Kidney (tissue), 14 donors: ENCODE data around the gene RAP1GDS1. TPM values are rescaled to one million over a fixed set of nuclear protein-coding genes. Genes with fewer than 3 reads are reported as not detected.

Experiments used
- DNase-seq, 5 donors: peaks; one replicate each; pipeline ENCODE4 v3.0.0-alpha.2; 2013 to 2020
- FAIRE-seq: peaks from 2 replicates; lab custom pipeline; 2012; peaks lifted over from hg19 to GRCh38; lab: Jason Lieb, UNC
- H3K27ac ChIP-seq, 2 donors: one replicate each; pipeline ENCODE4 v1.7.0; 2013; ENCODE audit warnings: low read depth in 2 of 2, low read length in 2 of 2, inconsistent platforms in 1 of 2
- H3K27me3 ChIP-seq: one replicate; pipeline ENCODE4 v1.7.1; 2013; ENCODE audit warnings: low read length, inconsistent platforms; ENCODE audit not compliant: control insufficient read depth, insufficient read depth
- H3K36me3 ChIP-seq, 3 donors: one replicate each; pipeline versions ENCODE4 v1.7.0 to v1.7.1; 2013; ENCODE audit warnings: low read length in 3 of 3, control low read depth in 1 of 3, inconsistent platforms in 1 of 3; ENCODE audit not compliant: insufficient read depth in 3 of 3, control insufficient read depth in 2 of 3
- H3K4me1 ChIP-seq, 3 donors: one replicate each; pipeline versions ENCODE4 v1.7.0 to v1.7.1; 2013; ENCODE audit warnings: low read length in 3 of 3, inconsistent platforms in 1 of 3, low read depth in 1 of 3; ENCODE audit not compliant: control insufficient read depth in 2 of 3, insufficient read depth in 2 of 3
- H3K4me3 ChIP-seq, 3 donors: one replicate each; pipeline versions ENCODE4 v1.7.0 to v1.8.1; 2013; ENCODE audit warnings: low read length in 3 of 3, control low read depth in 1 of 3, inconsistent platforms in 1 of 3
- H3K9ac ChIP-seq, 3 donors: one replicate each; pipeline versions ENCODE4 v1.7.0 to v1.7.1; 2013; ENCODE audit warnings: low read length in 3 of 3, control low read depth in 1 of 3, inconsistent platforms in 1 of 3
- H3K9me3 ChIP-seq, 3 donors: one replicate each; pipeline versions ENCODE4 v1.7.0 to v1.7.1; 2013; ENCODE audit warnings: low read length in 3 of 3, control low read depth in 1 of 3, inconsistent platforms in 1 of 3; ENCODE audit not compliant: control insufficient read depth in 2 of 3, insufficient read depth in 1 of 3
- intact Hi-C: fragments of 100-400 bp; cut with DNase I; formaldehyde crosslinking; loops from one replicate; pipeline ENCODE4 v1.11.1; 2022
- polyA plus RNA-seq: library from polyadenylated mRNA; stranded (reverse); fragments of 350-450 nt; fragmentation: Illumina TruSeq; extraction: RNeasy Lipid Tissue Mini Kit (QIAGEN cat#74804); gene quantifications from one replicate; pipeline ENCODE4 v1.2.3, GENCODE V29; 2014; ENCODE audit warnings: low read depth, low replicate concordance; ENCODE audit not compliant: insufficient read depth
- total RNA-seq: library from RNA; stranded (reverse); fragmentation: NEBNext Ultra II Directional; extraction: Animal tissue kit (Norgen Biotek cat#: 25700); gene quantifications from one replicate; pipeline ENCODE4 v1.2.1, GENCODE V29; 2021
- TF ChIP-seq, protein P1 (sequence below): IDR thresholded peaks from 3 replicates; pipeline ENCODE4 v1.5.1; 2012; ENCODE audit warnings: mild to moderate bottlenecking, moderate library complexity, borderline replicate concordance; ENCODE audit not compliant: insufficient read depth; ENCODE audit errors: extremely low read depth
- donor health status: control.
- donor health status: control.
- donor health status: control.
- donor health status: control.
- donor health status: control.
- donor health status: DM: yes; HTN: yes; CAD: no.
- donor health status: Normal renal cell carcinoma (clear cell type).

The RAP1GDS1 gene
- total and polyA plus RNA-seq, 2 donors from 2014 or later, result 23.0 to 42.2 TPM

DNA sequence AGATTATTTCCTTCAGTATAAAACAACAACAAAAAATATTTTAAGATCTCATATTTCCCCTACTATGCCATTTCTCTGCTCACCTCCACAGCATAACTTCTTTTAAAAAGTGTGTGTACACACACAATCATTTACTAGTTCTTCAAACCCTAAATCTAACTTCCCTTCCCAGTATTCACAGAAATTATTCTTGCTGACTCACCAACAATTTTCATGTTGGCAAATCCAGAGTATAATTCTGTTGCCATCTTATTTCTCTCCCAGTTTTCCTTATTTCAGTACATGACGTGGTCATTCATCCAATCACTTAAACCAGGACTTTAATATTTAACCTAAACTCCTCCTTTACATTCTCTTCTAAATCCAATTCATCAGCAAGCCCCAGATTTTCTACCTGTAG lies 11.4 kb upstream of the RAP1GDS1 start:
- TF ChIP-seq, protein P1, sequence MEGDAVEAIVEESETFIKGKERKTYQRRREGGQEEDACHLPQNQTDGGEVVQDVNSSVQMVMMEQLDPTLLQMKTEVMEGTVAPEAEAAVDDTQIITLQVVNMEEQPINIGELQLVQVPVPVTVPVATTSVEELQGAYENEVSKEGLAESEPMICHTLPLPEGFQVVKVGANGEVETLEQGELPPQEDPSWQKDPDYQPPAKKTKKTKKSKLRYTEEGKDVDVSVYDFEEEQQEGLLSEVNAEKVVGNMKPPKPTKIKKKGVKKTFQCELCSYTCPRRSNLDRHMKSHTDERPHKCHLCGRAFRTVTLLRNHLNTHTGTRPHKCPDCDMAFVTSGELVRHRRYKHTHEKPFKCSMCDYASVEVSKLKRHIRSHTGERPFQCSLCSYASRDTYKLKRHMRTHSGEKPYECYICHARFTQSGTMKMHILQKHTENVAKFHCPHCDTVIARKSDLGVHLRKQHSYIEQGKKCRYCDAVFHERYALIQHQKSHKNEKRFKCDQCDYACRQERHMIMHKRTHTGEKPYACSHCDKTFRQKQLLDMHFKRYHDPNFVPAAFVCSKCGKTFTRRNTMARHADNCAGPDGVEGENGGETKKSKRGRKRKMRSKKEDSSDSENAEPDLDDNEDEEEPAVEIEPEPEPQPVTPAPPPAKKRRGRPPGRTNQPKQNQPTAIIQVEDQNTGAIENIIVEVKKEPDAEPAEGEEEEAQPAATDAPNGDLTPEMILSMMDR, result no peak
- Histone ChIP-seq H3K4me1 (no peaks in the 10 kb centered on the region), H3K9me3 (no peaks in the 10 kb centered on the region), H3K9ac (no peak overlapping the region), H3K36me3 (no peaks in the 10 kb centered on the region), H3K27me3 (no peaks in the 10 kb centered on the region), H3K4me3 (no peak overlapping the region), H3K27ac (no peak overlapping the region)
- DNase-seq (no peak), FAIRE-seq (no peak)
- intact Hi-C loops, result no loop called here

DNA sequence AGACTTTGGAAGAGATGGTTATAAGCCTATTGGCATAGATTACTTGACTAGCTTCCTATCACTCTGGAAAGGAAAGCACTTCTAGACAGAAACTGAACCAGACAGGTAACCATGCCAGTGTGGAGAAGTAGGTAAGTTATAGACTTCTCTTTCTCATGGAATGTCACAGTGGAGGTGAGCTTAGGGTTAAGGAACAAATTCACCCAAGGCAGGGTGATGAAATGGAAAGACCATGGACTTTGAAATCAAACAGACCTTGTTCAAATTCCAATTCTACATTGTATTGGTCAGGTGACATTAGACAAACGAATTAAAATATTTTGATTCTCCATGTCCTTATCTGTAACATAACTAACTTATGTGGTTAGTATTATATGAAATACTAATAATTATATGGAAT lies 7.7 kb upstream of the RAP1GDS1 start:
- H3K9ac ChIP-seq, result no peak overlapping the region
- DNase-seq, result no peak
- no peak overlapping the region for H3K4me3 ChIP-seq
- H3K27ac ChIP-seq, result no peak overlapping the region
- no peaks in the 10 kb centered on the region for H3K36me3 ChIP-seq
- no peaks in the 10 kb centered on the region for H3K27me3 ChIP-seq
- no peaks in the 10 kb centered on the region for H3K9me3 ChIP-seq
- H3K4me1 ChIP-seq, result no peaks in the 10 kb centered on the region
- intact Hi-C loops, result no loop called here
- TF ChIP-seq, protein P1, result no peak
- no peak for FAIRE-seq

DNA sequence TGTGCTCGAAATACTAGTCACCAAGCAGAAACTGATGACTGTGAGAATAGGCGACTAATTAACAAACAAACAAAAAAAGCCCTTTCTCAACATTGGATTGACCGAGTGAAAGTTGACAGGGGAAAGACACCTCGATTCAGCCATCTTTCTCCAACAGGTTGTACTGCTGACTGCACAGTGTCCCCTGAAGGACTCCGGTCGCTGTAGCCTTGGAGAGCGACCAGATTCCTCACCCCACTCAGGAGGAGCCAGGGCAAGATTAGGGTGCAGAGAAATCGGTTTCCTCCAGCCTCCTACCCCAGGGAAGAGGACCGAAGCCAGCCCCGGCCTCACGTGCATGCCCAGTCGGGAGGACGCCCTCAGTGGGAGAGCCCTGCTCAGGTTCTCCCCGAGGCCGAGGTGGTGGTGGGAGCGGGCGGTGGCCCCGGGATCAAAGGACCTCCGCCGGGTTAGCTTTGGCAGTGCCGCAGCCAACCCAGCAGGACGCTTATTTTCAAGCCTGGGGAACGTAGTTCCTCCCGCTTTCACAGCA lies 1.1 kb upstream of the RAP1GDS1 start:
- H3K9me3 ChIP-seq, result no peaks in the 10 kb centered on the region
- H3K27ac ChIP-seq, result peak overlapping the region; percentile 97 to 99
- H3K36me3 ChIP-seq, result no peaks in the 10 kb centered on the region
- peak overlapping the region; percentile 72 to 80 (median 74) for H3K4me3 ChIP-seq
- no peaks in the 10 kb centered on the region for H3K27me3 ChIP-seq
- H3K4me1 ChIP-seq, result peaks cover 8 to 9% (median 8%) of the 10 kb centered on the region in 3 donors
- DNase-seq (peak; percentile 76 to 88 (median 83)), FAIRE-seq (no peak)
- H3K9ac ChIP-seq, result peak overlapping the region; percentile 74 to 89 (median 80)
- intact Hi-C loops, result no loop called here
- TF ChIP-seq, protein P1, result no peak
